ENCODE results near the gene TPRG1. TPM values are rescaled to one million over a fixed set of nuclear protein-coding genes. Genes with fewer than 3 reads are reported as not detected.

Gene TPRG1
- total RNA-seq, 3 donors from 2014 or later: 1.4 to 3.2 (median 2.2) TPM

DNA sequence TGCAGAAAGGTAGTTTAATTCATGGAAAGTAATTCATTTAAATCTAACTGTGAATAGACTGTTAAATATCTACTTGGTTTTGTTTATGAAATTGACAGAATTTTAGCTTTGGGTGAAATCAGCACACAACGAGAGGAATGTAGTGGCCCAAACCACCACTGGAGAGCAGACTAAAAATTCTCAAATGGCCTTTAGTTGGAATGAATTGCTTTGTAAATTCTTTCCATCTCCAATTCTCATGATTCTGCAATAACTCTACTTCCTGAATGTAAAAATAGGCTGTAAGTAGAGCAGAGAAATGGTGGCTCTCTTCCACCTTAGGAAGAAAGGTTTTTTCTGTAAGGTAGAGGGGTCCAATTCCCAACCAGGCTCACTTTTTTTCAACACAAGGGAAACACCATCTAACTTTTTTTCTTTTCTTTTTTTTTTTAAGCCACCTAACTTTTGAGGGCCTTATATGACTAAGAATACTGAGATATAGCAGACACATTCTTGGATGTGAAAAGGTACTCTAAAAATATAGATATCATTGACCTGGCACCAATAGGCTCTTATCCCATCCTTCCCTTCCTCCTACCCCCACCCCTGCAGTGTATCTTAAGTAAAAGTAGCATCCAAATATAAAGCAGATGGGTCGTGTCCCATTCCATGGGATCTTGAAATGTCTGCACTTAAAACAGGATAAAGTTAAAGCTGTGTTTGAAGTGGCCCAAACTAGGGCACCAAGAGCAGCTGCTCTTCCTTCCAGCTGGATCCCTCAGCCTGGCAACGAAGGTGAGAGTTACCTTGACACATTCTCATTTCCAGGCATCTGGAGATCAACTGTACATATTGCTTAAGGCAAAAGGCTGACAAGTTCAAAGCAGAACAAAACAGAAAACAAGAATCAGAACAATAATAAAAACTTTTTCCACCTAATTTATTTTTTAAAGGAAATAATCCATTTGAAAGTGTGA, 194.1 kb downstream of the TPRG1 start:
- intact Hi-C loops (cut with DNase I, micrococcal nuclease): no loop called here
- ATAC-seq (no peak), DNase-seq (no peak)
- Histone ChIP-seq H3K9me3 (no peaks in the 10 kb centered on the region), H3K4me3 (no peak overlapping the region), H3K4me1 (ENCODE audit: low read depth) (no peaks in the 10 kb centered on the region), H3K36me3 (ENCODE audit: low read depth) (no peaks in the 10 kb centered on the region)
- TF ChIP-seq, protein P1, sequence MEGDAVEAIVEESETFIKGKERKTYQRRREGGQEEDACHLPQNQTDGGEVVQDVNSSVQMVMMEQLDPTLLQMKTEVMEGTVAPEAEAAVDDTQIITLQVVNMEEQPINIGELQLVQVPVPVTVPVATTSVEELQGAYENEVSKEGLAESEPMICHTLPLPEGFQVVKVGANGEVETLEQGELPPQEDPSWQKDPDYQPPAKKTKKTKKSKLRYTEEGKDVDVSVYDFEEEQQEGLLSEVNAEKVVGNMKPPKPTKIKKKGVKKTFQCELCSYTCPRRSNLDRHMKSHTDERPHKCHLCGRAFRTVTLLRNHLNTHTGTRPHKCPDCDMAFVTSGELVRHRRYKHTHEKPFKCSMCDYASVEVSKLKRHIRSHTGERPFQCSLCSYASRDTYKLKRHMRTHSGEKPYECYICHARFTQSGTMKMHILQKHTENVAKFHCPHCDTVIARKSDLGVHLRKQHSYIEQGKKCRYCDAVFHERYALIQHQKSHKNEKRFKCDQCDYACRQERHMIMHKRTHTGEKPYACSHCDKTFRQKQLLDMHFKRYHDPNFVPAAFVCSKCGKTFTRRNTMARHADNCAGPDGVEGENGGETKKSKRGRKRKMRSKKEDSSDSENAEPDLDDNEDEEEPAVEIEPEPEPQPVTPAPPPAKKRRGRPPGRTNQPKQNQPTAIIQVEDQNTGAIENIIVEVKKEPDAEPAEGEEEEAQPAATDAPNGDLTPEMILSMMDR (IDR thresholded peaks at IDR 0.05): no peak

GRCh38 chr3:189368384-189368783, 196.6 kb downstream of the TPRG1 start:
- no peaks in the 10 kb centered on the region for H3K4me1 ChIP-seq (ENCODE audit: low read depth)
- intact Hi-C loops (cut with DNase I, micrococcal nuclease): no loop called here
- no peaks in the 10 kb centered on the region for H3K9me3 ChIP-seq
- no peak overlapping the region for H3K4me3 ChIP-seq
- TF ChIP-seq, protein P1 (IDR thresholded peaks at IDR 0.05): no peak
- DNase-seq: no peak
- ATAC-seq: peak; percentile 80
- H3K36me3 ChIP-seq (ENCODE audit: low read depth): no peaks in the 10 kb centered on the region

DNA sequence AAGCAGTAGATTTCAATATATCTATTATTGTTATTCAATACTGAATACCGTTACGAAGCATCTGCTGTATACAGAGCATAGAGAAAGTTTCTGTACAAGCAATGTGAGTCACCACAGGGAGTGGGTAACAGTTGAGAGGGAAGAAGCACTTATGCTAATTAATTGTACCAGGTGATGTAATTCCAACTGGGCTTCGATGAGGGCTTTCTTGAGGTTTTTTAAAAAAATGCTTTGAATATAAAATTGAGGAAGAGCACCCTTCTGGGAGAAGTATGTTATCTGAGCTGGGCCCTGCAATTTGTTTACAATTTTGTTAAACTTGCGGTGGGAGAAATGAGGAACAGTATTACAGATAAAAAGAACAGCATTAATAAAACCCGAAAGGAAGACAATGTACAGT, 197.9 kb downstream of the TPRG1 start:
- H3K36me3 ChIP-seq (ENCODE audit: low read depth): no peaks in the 10 kb centered on the region
- ATAC-seq (no peak), DNase-seq (no peak)
- no peaks in the 10 kb centered on the region for H3K4me1 ChIP-seq (ENCODE audit: low read depth)
- H3K4me3 ChIP-seq: no peak overlapping the region
- H3K9me3 ChIP-seq: no peaks in the 10 kb centered on the region
- intact Hi-C loops (cut with DNase I, micrococcal nuclease): no loop called here
- TF ChIP-seq, protein P1 (IDR thresholded peaks at IDR 0.05): no peak

DNA sequence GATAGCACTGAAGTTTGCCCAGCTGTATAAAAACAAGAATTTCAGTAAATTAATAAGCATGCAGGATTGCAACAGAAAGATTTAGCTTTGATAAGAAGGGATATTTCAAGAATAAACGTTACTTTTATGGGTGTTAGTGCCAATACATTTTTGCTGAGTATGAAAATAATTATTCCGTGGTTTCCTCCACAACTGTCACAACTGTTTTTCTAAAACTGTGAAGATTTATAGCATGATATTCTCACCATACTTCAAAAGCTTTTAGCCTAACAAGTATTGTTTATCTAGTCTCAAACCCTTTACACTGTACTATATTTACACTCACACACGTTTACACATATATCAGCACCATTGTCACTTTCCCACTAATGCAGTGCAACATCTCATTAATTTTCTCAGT, 200.5 kb downstream of the TPRG1 start:
- DNase-seq: no peak
- H3K4me3 ChIP-seq: no peak overlapping the region
- no peaks in the 10 kb centered on the region for H3K4me1 ChIP-seq (ENCODE audit: low read depth)
- intact Hi-C loops (cut with DNase I, micrococcal nuclease): no loop called here
- H3K36me3 ChIP-seq (ENCODE audit: low read depth): no peaks in the 10 kb centered on the region
- no peaks in the 10 kb centered on the region for H3K9me3 ChIP-seq
- ATAC-seq: no peak
- TF ChIP-seq, protein P1 (IDR thresholded peaks at IDR 0.05): no peak
